ENCODE data around the gene CACNA2D3. TPM values are rescaled to one million over a fixed set of nuclear protein-coding genes. Genes with fewer than 3 reads are reported as not detected.

Gene CACNA2D3
- total RNA-seq, 1 experiment from 2014 or later, result 0.59 TPM

GRCh38 chr3:55009372-55009771, 887.0 kb downstream of the CACNA2D3 start:
- no peak overlapping the region for H3K4me2 ChIP-seq
- ChIA-PET POLR2A (ENCODE audit: unreplicated experiment) (no interaction called here), CTCF (no interaction called here)
- no peaks in the 10 kb centered on the region for H3K9me2 ChIP-seq (ENCODE audit: insufficient read depth)
- no peaks in the 10 kb centered on the region for H3K36me3 ChIP-seq (ENCODE audit: low read depth)
- no peaks in the 10 kb centered on the region for H3K9me3 ChIP-seq (ENCODE audit: insufficient read depth, low read depth)
- no peaks in the 10 kb centered on the region for H3K27me3 ChIP-seq (ENCODE audit: insufficient read depth, low read depth)
- BruUV-seq (replicated peaks), result no TSS peak
- no peak overlapping the region for H3K4me3 ChIP-seq
- no peaks in the 10 kb centered on the region for H3F3A ChIP-seq (ENCODE audit: insufficient read depth, low read depth)
- H3K4me1 ChIP-seq (replicated peaks; ENCODE audit: insufficient read depth), result no peaks in the 10 kb centered on the region
- H2AFZ ChIP-seq, result no peak overlapping the region
- H4K20me1 ChIP-seq (ENCODE audit: insufficient read depth), result no peaks in the 10 kb centered on the region
- intact Hi-C loops (cut with micrococcal nuclease; ENCODE audit: unreplicated experiment), result no loop called here
- no peaks in the 10 kb centered on the region for H3K79me2 ChIP-seq (ENCODE audit: low read depth)
- no peak for DNase-seq
- H3K27ac ChIP-seq, result no peak overlapping the region
- no peak for TF ChIP-seq EZH2 (IDR thresholded peaks at IDR 0.05; ENCODE audit: low read depth)
- TF ChIP-seq CTCF (conservative IDR thresholded peaks at IDR 0.05), result no peak

DNA sequence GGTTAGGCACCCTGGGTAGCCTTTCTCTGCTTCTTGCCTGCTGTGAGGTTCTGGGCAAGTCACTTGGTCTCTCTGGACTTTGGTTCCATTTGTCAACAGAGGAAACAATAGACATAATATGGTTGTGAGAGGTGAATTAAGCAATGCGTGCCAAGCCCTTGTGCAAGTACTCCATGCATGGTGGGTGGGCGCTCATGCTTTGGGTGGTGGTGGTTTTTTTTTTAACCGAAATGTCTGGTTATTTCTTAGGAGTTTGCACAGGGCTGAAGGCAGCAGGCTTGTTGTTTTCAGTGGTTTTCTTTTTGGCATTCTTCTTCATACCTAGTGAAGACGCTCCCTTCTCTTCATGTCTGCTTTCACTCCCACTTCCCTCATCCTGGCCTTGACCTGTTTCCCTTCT, 889.7 kb downstream of the CACNA2D3 start:
- DNase-seq, result no peak
- H3K4me1 ChIP-seq (replicated peaks; ENCODE audit: insufficient read depth), result no peaks in the 10 kb centered on the region
- no TSS peak for BruUV-seq (replicated peaks)
- no peaks in the 10 kb centered on the region for H3K9me3 ChIP-seq (ENCODE audit: insufficient read depth, low read depth)
- TF ChIP-seq CTCF (conservative IDR thresholded peaks at IDR 0.05) (no peak), EZH2 (IDR thresholded peaks at IDR 0.05; ENCODE audit: low read depth) (no peak)
- no peaks in the 10 kb centered on the region for H3K9me2 ChIP-seq (ENCODE audit: insufficient read depth)
- ChIA-PET CTCF (no interaction called here), POLR2A (ENCODE audit: unreplicated experiment) (no interaction called here)
- H3F3A ChIP-seq (ENCODE audit: insufficient read depth, low read depth), result no peaks in the 10 kb centered on the region
- H3K79me2 ChIP-seq (ENCODE audit: low read depth), result no peaks in the 10 kb centered on the region
- H3K27me3 ChIP-seq (ENCODE audit: insufficient read depth, low read depth), result no peaks in the 10 kb centered on the region
- intact Hi-C loops (cut with micrococcal nuclease; ENCODE audit: unreplicated experiment), result no loop called here
- H2AFZ ChIP-seq, result no peak overlapping the region
- H3K36me3 ChIP-seq (ENCODE audit: low read depth), result no peaks in the 10 kb centered on the region
- no peak overlapping the region for H3K4me2 ChIP-seq
- H3K4me3 ChIP-seq, result no peak overlapping the region
- no peaks in the 10 kb centered on the region for H4K20me1 ChIP-seq (ENCODE audit: insufficient read depth)
- H3K27ac ChIP-seq, result no peak overlapping the region

DNA sequence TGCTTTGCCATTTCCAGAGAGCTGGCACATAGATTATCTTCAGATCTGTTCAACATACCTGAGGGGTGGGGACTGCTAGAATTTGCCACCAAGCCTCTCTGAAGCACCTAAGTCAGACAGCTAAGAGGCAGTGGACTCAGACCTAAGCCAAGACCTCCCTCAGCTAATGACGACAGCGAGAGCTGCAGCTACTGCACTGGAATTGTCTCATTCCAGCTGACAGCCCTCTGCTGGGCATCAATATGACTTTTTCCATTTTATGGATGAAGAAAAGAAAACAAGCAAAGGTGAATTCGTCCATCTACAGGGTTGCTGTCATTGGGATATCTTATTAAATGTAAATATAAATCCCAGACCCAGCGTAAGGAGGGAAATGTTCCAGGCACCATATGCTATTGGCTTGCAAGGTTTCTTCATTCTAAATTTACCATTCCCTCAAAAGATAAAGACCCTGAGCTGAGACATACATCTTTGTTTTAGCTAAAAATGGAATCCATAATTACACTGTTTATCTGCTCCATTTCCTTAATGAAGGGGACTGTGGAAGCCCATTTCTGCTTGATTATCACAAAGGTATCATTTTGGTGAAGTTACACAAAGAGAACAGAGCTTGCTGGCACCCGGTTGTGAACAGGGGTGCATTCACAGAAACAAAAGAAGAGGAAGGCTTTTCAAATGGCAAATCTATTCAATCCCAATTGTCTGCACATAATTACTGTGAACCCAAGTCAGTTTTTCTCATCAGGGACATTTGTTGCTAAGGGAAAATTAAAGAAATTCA, 891.0 kb downstream of the CACNA2D3 start:
- Histone ChIP-seq H3K9me3 (ENCODE audit: insufficient read depth, low read depth) (no peaks in the 10 kb centered on the region), H3K27me3 (ENCODE audit: insufficient read depth, low read depth) (no peaks in the 10 kb centered on the region), H3K27ac (no peak overlapping the region), H3F3A (ENCODE audit: insufficient read depth, low read depth) (no peaks in the 10 kb centered on the region), H3K4me1 (replicated peaks; ENCODE audit: insufficient read depth) (no peaks in the 10 kb centered on the region), H4K20me1 (ENCODE audit: insufficient read depth) (no peaks in the 10 kb centered on the region), H3K36me3 (ENCODE audit: low read depth) (no peaks in the 10 kb centered on the region), H3K4me2 (no peak overlapping the region), H3K9me2 (ENCODE audit: insufficient read depth) (no peaks in the 10 kb centered on the region), H3K4me3 (no peak overlapping the region), H2AFZ (no peak overlapping the region), H3K79me2 (ENCODE audit: low read depth) (no peaks in the 10 kb centered on the region)
- intact Hi-C loops (cut with micrococcal nuclease; ENCODE audit: unreplicated experiment), result no loop called here
- no peak for DNase-seq
- no TSS peak for BruUV-seq (replicated peaks)
- ChIA-PET CTCF (no interaction called here), POLR2A (ENCODE audit: unreplicated experiment) (interaction anchor here (0.6 kb wide), 1 partner anchor 19 kb away, joined by 3 read pairs; no protein-coding TSS in a partner anchor)
- TF ChIP-seq EZH2 (IDR thresholded peaks at IDR 0.05; ENCODE audit: low read depth), result no peak
- TF ChIP-seq CTCF (conservative IDR thresholded peaks at IDR 0.05), result no peak; the same call in 1 of the 2 replicates

Data from PC-9 (cell line).